GM21367 (cell line): ENCODE data around the gene MAPK10.
"Not testable (repeated sequence)": the region's sequence is repeated elsewhere in the genome, so short reads cannot be mapped to it uniquely, and the experiment has no call there.

Experiments used
- ATAC-seq: cut with Tn5 transposase; IDR thresholded peaks from one replicate; pipeline ENCODE4 v1.9.1; 2021; ENCODE audit not compliant: unreplicated experiment

MAPK10 gene

DNA sequence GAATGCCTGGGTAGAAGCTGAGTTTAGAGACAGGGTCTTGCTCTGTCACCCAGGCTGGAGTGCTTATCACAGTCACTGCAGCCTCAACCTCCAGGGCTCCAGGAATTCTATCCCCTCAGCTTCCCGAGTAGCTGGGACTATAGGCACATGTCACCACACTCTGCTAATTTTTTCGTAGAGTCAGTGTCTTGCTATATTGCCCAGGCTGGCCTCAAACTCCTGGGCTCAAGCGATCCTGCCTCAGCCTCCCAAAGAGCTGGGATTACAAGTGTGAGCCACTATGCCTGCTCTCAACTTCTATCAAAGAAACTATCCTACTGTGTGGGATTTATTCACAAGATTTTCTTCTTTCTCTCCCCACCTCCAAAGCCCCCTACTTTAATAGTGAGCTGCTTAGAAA, 15.7 kb downstream of the MAPK10 start:
- ATAC-seq = no peak

DNA sequence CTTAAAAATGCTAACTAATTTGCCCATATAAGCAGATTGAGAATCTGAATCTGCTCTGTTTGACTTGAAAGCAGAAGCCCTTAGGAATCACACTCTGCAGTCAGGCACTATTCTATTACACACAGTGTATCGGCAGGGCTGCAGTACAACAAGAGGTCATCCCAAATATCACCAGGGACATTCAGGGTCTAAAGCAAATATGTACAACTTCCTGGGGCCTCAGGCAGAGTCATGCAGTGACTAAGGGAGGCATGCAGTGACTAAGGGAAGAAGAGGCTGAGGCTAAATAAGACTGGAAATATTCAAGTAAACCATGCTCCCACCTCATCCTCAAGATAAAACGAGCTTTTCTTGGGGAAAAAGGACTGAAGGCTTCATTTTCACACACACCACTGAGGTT, 20.9 kb downstream of the MAPK10 start:
- no peak for ATAC-seq

GRCh38 chr4:86338521-86338920, 21.3 kb downstream of the MAPK10 start:
- no peak for ATAC-seq

DNA sequence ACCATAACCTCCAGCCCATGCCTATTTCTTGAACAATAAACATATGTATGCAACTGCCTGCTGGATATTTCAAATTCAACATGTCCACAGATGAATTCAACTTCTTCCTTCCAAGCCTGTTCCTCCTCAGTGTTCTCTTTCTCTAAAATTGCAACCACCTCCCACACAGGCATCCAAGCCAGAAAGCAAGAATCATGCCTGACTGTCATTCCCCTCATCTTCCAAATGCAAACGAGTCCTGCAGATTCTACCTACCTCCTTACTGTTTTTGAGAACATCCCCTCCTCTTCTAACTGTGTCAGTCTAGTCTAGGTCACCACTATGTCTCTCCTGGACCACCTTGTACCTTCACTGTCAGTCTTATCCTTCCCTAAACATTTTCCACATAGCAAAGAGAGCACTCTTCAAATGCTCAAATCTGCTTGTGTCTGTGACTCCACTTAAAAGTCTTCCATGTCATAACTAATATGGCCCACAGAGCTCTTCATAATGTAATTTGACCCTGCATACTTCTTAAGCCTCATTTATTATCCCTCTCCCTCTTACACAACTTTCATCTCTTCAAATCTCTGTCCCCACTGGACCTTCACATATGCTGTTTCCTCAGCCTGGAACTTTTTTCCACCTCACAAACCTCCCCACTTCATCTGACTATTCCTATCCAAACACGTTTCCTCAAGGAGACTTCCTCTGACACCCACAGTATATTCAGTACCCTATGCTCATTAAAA, 25.7 kb downstream of the MAPK10 start:
- no peak for ATAC-seq

DNA sequence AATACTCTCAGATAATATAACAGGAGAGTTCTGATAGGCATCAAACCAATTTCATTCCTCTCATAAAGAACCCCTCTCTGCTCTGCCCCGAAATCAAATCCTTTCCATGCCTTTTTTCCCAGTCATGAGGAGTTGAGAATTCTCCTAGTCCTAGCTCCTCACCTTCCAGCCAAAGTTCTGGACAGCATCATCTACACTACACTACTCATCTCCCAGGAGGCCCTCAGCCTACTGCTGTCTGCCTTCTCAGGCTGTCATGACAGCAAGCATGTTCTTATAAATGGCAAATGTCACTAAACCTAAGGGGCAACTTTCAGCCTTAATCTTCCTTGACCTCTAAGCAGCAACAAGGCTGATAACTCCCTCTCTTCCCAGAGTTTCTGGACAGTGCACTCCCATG, 26.6 kb downstream of the MAPK10 start:
- no peak for ATAC-seq

DNA sequence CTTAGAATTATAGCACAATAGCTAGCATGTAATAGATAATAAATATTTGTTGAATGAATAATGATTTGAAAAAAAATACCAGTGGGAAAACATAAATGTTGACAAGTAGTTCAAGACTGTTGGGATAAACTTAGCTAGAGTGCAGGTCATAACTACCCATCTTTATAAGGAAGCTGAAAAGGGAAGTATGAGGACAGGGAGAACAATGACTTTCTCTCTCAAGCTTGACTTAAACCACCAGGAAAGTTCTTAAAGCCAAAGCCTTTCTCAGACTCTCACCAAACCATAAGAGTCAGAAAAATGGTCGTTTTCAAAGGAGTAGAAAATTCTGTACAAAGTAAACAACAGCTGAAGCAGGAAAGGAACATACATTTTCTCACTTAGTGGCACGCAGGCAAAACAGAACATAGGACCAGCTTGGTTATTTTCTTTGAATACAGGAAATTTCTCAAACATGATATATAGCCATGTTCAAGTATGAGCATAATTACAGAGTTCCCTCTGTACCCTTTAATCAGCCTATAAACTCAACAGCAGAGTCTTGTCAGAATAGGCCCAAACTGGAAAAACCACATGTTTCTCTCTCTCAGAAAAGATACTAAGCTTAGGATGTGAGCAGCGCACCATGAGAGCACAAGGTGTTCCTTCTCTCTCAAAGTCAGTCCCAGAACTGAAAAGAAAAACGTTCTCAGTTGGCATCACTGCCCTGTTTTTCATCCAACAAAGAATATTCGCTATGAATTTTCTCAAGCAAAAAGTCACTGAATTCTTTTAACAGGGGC, 28.7 kb downstream of the MAPK10 start:
- no peak for ATAC-seq

DNA sequence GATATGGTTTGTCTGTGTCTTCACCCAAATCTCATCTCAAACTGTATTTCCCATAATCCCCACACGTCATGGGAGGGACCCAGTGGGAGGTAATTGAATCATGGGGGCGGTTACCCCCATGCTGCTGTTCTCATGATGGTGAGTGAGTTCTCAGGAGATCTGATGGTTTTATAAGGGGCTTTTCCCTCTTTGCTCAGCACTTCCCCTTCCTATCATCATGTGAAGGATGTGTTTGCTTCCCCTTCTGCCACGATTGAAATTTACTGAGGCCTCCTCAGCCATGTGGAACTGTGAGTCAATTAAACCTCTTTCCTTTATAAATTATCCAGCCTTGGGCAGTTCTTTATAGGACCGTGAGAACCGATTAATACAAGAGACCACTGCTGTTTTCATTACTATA, 29.4 kb downstream of the MAPK10 start:
- not testable (repeated sequence) for ATAC-seq

DNA sequence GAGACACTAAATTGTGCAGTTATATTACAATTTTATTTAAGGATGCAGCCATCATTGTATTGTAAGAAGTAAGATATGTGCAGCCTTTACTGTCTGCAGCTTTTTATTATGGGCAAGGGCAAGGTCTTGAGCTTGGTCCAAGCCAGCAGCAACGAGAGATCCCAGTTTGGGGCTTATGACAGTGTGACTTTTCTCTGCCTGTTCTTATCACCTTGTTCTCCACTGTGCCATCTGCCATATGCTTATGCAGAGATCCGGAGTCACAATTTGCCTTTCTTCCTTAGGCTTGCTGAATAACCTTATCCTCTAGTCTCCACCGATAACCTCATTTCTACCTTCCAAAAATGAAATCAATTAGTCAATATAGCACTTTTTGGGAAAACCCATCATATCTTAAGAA, 30.4 kb downstream of the MAPK10 start:
- ATAC-seq = no peak

DNA sequence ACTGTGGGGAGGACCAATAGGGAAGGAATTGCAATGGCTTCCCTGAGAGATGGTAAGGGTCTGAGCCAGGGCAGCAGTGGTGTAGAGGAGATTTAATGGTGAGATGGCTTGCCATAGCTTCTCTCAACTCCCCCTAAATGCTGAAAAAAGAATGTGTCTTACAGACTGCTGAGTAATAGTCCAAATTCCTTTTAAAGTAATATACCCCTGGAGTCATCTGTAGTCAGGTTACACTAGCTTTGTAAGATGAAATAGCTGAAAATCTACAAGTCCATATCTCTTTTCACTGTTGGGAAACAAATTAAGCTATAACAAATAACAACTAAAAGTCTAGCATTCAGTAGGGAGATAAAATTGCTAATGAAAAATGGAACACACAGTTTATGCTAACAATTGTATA, 33.5 kb downstream of the MAPK10 start:
- no peak for ATAC-seq

DNA sequence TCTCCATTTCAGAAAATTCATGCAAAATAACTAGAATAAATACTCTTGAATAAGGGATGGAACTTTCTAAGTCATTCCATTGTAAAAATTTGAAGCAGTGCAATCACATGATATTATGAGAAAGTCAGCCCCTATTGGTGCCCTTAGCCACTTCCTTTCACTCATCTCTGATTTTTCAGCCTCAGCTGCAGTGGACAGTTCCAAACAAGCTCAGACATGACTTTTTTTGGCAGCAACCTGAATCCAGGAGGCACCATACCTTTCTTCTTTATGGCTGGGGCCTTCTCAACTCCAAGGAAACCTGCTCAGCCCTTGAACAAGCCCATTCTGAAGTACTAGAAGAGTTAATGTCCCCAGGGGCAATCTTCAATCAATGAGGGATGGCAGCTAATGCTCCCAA, 40.5 kb downstream of the MAPK10 start:
- no peak for ATAC-seq

DNA sequence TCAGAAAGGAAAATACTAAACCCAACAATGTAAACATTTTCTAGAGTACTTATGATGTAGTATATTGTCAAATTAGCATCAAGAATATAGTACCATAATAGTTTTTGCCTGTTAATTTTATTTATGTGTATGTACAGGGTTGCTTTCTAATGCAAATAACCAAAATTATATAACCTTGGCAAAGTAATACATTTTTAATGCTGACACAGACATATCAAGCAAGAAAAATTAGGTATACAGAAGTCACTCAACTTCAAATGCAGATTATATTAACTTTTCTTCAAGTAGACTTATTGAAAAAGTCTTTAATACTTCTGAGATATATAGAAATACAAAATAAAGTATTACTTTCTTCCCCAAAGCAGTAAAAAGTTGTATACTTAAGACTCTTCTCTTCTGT, 44.3 kb downstream of the MAPK10 start:
- ATAC-seq = no peak

- ATAC-seq = no peak
Observed at GRCh38 chr4:86313656-86314055, 46.2 kb downstream of the MAPK10 start.

DNA sequence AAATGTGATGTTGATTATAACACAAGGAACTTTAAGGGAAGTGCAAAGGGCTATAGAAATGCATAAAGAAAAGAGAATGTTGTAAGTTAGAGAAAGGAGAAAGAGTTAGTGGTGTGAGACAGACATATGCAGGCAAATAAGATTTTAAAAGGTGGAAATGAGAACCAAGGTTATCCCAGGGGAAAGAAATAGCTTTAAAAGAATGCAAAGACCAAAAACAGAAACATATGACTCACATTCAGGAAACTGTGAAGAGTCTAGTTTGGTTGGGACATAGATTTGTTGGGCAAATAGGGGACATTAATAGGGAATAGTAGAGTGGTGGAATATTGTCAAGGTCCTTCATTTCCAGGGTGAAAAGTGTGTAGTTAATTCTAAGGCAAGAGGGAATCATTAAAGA, 52.4 kb downstream of the MAPK10 start:
- no peak for ATAC-seq

DNA sequence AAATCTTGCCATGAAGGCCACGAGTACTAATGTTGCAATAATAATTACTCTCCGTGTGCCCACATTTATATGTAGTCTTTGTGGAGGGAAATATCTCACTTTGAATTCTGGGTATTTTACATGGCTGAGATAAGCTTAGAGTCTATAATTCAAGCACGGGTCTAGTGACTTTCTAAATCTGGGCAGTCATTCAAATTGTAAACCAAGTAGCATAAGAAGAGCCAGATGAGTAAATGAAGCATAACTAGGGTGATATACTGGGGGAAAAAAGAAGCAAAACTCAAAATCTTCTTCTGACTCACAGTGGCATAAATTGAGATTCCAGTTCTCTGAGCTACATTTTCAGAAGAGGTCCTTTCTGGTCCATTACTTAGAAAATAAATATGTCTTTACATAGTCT, 53.0 kb downstream of the MAPK10 start:
- no peak for ATAC-seq

- ATAC-seq = no peak
Observed at GRCh38 chr4:86302830-86303229, 57.0 kb downstream of the MAPK10 start.

DNA sequence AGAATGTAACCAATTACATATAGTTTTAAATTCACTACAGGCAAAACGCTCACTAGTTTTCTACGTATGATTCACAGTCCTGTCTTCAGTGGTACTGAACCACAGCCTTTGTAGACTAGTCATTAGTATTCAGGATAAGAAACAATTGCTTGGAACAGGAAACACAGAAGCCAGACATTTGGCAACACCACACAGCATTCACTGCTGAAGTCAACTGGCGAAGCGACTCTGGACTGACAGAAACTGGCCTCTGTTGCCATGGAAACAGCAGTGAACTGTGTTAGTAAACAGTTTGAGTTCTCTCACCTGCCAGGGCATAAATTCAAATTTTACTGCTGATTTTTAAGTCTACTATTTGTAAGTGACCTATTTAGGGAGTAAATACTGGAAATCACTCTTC, 57.6 kb downstream of the MAPK10 start:
- ATAC-seq = no peak

- no peak for ATAC-seq
Observed at GRCh38 chr4:86300516-86300915, 59.3 kb downstream of the MAPK10 start.

DNA sequence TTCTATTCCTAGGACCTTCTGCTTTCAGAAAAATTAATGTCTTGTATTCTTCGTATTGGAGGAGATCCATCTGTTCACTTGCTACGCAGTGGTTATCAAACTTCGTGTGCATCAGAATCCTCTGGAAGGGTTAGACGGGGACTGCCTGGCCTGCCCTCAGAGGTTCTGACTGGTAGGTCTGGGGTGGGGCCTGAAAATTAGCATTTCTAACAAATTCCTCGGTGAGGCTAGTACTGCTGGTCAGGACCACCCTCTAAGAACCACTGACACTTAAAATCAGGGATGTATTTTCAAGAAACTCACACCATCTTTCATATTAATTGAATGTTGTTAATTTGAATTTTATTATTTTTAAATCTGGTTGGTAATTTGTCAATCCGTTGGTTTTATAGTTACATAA, 63.0 kb downstream of the MAPK10 start:
- ATAC-seq = no peak

DNA sequence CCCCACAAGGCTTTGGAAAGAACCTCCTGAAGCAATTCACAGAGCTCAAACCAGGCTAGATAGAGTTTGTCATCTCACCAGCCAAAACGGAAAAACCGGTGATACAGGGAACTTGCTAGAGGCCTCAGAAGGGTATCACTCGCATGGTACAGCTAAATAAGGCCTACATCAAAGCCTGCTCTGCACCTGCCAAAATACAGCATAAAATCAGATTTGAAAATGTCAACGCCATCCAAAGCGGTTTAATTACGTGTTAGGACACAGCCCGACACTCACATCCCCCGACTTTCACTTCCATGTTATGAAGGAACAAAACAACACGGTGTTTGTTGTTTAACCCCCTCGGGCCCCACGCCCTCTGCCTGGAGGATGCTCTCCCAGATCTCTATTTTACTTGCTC, 65.0 kb downstream of the MAPK10 start:
- ATAC-seq = no peak

- ATAC-seq = no peak
Observed at GRCh38 chr4:86291180-86291579, 68.7 kb downstream of the MAPK10 start.

GRCh38 chr4:86286726-86287125, 73.1 kb downstream of the MAPK10 start:
- no peak for ATAC-seq

DNA sequence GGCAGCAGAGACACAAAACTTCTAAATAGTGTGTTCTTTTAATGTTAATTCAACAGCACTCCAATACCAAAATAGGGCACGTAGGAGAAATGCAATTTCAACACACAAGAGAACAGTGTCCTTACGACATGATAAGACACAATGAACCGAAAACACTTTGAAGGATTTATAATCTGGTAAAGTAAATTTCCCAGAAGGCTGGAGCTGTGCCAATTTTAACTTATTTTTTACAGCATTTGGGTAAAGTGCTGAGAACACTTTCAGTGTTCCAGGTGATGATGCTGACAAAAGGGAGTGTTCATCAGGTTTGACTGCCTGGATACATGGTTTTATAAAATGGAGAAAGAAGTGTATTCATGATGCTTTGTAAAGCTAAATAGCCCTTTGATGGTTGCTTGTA, 76.5 kb downstream of the MAPK10 start:
- no peak for ATAC-seq

DNA sequence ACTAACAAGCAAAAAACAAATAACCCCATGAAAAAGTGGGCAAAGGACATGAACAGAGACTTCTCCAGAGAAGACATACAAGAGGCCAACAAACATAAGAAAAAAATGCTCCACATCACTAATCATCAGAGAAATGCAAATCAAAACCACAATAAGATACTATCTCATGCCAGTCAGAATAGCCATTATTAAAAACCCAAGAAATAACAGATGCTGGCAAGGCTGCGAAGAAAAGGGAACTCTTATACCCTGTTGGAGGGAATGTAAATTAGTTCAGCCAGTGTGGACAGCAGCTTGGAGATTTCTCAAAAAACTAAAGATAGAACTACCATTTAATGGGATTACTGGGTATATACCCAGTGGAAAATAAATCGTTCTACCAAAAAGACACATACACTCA, 79.6 kb downstream of the MAPK10 start:
- ATAC-seq = no peak
